Glomerular visceral epithelial cell (primary cell): ENCODE results near the gene SGSM2.

ENCODE experiments used
- DNase-seq: peaks from one replicate; pipeline ENCODE4 v3.0.0-alpha.2; 2016; ENCODE audit errors: extremely low spot score

Gene SGSM2

GRCh38 chr17:2366747-2367494 lies 29.6 kb downstream of the SGSM2 start:
- DNase-seq, result no peak

- no peak for DNase-seq
Observed at GRCh38 chr17:2368359-2368758, 31.1 kb downstream of the SGSM2 start.

GRCh38 chr17:2369039-2369438 lies 31.7 kb downstream of the SGSM2 start:
- no peak for DNase-seq

GRCh38 chr17:2369551-2370210 lies 32.4 kb downstream of the SGSM2 start:
- DNase-seq, result no peak

- DNase-seq, result no peak
Observed at GRCh38 chr17:2370211-2370589, 32.9 kb downstream of the SGSM2 start.

- DNase-seq, result no peak
Observed at GRCh38 chr17:2371183-2372130, 34.2 kb downstream of the SGSM2 start.

GRCh38 chr17:2372180-2372579 lies 34.9 kb downstream of the SGSM2 start:
- DNase-seq, result no peak

- DNase-seq, result no peak
Observed at GRCh38 chr17:2372681-2373080, 35.4 kb downstream of the SGSM2 start.

GRCh38 chr17:2373179-2373578 lies 35.9 kb downstream of the SGSM2 start:
- DNase-seq, result no peak

GRCh38 chr17:2374549-2375285 lies 37.4 kb downstream of the SGSM2 start:
- DNase-seq, result no peak

- no peak for DNase-seq
Observed at GRCh38 chr17:2375406-2375805, 38.1 kb downstream of the SGSM2 start.

- DNase-seq, result no peak
Observed at GRCh38 chr17:2376107-2376506, 38.8 kb downstream of the SGSM2 start.

- no peak for DNase-seq
Observed at GRCh38 chr17:2377659-2378058, 40.4 kb downstream of the SGSM2 start.

GRCh38 chr17:2378905-2379304 lies 41.6 kb downstream of the SGSM2 start:
- no peak for DNase-seq

- no peak for DNase-seq
Observed at GRCh38 chr17:2379489-2380225, 42.4 kb downstream of the SGSM2 start.

GRCh38 chr17:2380226-2380922 lies 43.1 kb downstream of the SGSM2 start:
- no peak for DNase-seq

- DNase-seq, result no peak
Observed at GRCh38 chr17:2380950-2381649, 43.8 kb downstream of the SGSM2 start.

- no peak for DNase-seq
Observed at GRCh38 chr17:2383628-2384167, 46.4 kb downstream of the SGSM2 start.

- DNase-seq, result no peak
Observed at GRCh38 chr17:2384439-2385127, 47.3 kb downstream of the SGSM2 start.
